Measurements from ENCODE around the gene UBE2G2.

Gene UBE2G2

DNA sequence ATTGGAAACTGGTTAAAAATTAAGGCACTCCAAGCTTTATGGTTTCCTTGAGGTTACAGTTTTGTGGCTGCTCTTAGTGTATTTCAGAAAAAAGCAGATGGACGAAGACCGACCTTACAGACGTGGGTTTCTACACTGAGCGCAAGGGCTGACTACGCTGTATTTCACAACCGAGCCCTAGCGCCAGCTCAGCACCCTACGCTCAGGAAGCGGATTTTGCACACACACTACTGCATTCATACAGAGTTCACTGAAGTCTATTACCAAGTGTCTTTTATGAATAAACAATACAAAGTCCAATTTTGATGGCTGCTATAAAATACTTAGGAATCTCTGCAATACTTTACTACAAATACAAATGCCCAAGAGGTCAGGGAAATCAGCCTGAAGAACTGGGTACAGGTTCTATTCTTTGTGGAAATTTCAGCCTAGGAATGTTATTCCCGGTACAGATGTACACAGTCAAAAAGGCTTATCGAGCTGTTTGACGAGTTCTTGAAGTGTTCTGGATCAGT is 48.1 kb upstream of the UBE2G2 start:
- DNase-seq (ENCODE audit: low read depth in 1 of 2, low spot score in 1 of 2), result peak; percentile 62 to 88
- no peaks in the 10 kb centered on the region for H3K27me3 ChIP-seq (ENCODE audit: insufficient read depth, poor library complexity, severe bottlenecking)
- no peak overlapping the region for H3K4me3 ChIP-seq (replicated peaks; ENCODE audit: insufficient read depth, low read length)
- peak overlapping the region; percentile 79 for H3K27ac ChIP-seq (replicated peaks)
- TF ChIP-seq, protein P1, sequence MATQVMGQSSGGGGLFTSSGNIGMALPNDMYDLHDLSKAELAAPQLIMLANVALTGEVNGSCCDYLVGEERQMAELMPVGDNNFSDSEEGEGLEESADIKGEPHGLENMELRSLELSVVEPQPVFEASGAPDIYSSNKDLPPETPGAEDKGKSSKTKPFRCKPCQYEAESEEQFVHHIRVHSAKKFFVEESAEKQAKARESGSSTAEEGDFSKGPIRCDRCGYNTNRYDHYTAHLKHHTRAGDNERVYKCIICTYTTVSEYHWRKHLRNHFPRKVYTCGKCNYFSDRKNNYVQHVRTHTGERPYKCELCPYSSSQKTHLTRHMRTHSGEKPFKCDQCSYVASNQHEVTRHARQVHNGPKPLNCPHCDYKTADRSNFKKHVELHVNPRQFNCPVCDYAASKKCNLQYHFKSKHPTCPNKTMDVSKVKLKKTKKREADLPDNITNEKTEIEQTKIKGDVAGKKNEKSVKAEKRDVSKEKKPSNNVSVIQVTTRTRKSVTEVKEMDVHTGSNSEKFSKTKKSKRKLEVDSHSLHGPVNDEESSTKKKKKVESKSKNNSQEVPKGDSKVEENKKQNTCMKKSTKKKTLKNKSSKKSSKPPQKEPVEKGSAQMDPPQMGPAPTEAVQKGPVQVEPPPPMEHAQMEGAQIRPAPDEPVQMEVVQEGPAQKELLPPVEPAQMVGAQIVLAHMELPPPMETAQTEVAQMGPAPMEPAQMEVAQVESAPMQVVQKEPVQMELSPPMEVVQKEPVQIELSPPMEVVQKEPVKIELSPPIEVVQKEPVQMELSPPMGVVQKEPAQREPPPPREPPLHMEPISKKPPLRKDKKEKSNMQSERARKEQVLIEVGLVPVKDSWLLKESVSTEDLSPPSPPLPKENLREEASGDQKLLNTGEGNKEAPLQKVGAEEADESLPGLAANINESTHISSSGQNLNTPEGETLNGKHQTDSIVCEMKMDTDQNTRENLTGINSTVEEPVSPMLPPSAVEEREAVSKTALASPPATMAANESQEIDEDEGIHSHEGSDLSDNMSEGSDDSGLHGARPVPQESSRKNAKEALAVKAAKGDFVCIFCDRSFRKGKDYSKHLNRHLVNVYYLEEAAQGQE (IDR thresholded peaks at IDR 0.05; ENCODE audit: insufficient replicate concordance, low read depth), result no peak
- TF ChIP-seq GABPA (IDR thresholded peaks at IDR 0.05; ENCODE audit: low read depth) (no peak), POLR2AphosphoS5 (IDR thresholded peaks at IDR 0.05; ENCODE audit: low read depth) (no peak; the same call in 1 of the 2 replicates), SPI1 (IDR thresholded peaks at IDR 0.05; ENCODE audit: borderline replicate concordance, low read depth) (no peak)
- TF ChIP-seq, protein P2, sequence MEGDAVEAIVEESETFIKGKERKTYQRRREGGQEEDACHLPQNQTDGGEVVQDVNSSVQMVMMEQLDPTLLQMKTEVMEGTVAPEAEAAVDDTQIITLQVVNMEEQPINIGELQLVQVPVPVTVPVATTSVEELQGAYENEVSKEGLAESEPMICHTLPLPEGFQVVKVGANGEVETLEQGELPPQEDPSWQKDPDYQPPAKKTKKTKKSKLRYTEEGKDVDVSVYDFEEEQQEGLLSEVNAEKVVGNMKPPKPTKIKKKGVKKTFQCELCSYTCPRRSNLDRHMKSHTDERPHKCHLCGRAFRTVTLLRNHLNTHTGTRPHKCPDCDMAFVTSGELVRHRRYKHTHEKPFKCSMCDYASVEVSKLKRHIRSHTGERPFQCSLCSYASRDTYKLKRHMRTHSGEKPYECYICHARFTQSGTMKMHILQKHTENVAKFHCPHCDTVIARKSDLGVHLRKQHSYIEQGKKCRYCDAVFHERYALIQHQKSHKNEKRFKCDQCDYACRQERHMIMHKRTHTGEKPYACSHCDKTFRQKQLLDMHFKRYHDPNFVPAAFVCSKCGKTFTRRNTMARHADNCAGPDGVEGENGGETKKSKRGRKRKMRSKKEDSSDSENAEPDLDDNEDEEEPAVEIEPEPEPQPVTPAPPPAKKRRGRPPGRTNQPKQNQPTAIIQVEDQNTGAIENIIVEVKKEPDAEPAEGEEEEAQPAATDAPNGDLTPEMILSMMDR (IDR thresholded peaks at IDR 0.05; ENCODE audit: insufficient read depth, low read length), result no peak

DNA sequence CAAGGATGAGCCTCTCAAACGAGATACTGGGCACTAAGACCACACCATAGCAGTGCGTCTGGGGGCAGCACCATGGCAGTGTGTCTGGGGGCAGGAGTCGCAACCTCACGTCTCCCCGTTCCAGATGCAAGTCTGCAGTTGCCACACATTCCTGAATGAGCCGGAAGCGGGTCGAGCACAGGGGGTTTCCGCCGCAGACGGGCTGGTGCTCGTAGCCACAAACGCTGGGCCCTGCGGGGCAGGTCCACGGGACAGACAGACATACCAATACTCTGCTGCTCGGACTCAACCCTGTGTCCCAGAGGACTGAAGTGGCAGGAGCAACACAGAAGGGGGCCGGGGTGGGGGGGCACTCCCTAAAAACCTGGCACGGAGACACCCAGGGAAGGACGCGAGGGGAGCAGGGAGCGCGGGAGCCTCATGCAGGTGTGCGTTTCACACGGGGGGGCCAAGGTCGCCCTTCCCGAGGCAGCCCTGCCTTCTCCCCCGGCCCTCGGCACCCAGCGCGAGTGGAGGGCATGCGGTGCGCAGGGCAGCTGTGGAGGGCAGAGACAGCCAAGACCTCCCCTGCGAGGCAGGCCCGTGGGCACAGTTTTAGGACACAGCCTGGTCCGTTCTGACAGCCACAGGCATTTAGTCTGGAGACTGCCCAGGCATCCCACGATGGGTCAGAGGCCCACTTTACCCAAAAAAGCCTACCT is 47.4 kb upstream of the UBE2G2 start:
- peak in 1 of 2 experiments; percentile 33 for DNase-seq (ENCODE audit: low read depth in 1 of 2, low spot score in 1 of 2)
- TF ChIP-seq SPI1 (IDR thresholded peaks at IDR 0.05; ENCODE audit: borderline replicate concordance, low read depth) (no peak), POLR2AphosphoS5 (IDR thresholded peaks at IDR 0.05; ENCODE audit: low read depth) (peak; percentile 53; the same call in 1 of the 2 replicates)
- Histone ChIP-seq H3K27me3 (ENCODE audit: insufficient read depth, poor library complexity, severe bottlenecking) (no peaks in the 10 kb centered on the region), H3K27ac (replicated peaks) (peak overlapping the region; percentile 79), H3K4me3 (replicated peaks; ENCODE audit: insufficient read depth, low read length) (no peak overlapping the region)

DNA sequence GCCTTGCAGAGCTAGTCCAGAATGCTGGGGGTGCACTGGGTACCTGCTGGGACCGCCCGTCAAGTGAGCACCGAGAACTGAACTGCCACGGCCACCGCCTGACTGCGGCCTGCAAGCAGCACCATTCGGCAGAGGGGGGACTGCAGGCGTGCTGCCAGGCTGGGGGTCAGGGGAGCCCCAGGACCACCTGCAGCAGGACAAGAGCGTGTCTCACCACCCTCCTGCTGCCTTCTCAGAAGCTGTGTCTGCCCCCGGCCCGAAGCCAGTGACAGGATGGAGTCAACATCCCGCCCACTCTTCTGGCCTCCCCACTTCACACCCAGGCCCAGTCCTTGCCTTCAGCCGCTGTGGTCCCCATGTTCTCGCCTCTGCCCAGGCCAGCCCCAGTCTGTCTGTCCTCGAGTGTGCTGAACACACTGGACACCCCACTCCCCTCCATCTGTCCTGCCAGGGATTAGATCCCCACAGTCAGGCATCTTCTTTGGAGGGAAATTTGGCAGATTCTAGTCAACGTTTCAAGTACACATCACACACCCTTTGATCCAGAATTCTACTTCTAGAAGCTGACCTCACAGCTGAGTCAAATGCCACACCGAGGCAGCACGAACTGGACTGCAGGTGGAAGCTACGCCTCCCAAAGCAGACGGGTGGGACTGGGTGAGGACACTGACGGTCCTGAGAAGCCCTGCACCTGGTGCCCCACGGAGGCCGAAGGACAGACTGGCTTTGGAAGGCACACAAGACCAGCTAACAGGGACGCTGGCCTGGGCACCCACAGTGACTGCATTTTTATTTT is 45.8 kb upstream of the UBE2G2 start:
- H3K27ac ChIP-seq (replicated peaks), result no peak overlapping the region; the same call in 1 of the 2 replicates
- TF ChIP-seq GABPA (IDR thresholded peaks at IDR 0.05; ENCODE audit: low read depth), result no peak
- peak; percentile 22; the same call in 1 of the 2 replicates for TF ChIP-seq POLR2AphosphoS5 (IDR thresholded peaks at IDR 0.05; ENCODE audit: low read depth)
- TF ChIP-seq, protein P2 (IDR thresholded peaks at IDR 0.05; ENCODE audit: insufficient read depth, low read length), result no peak

DNA sequence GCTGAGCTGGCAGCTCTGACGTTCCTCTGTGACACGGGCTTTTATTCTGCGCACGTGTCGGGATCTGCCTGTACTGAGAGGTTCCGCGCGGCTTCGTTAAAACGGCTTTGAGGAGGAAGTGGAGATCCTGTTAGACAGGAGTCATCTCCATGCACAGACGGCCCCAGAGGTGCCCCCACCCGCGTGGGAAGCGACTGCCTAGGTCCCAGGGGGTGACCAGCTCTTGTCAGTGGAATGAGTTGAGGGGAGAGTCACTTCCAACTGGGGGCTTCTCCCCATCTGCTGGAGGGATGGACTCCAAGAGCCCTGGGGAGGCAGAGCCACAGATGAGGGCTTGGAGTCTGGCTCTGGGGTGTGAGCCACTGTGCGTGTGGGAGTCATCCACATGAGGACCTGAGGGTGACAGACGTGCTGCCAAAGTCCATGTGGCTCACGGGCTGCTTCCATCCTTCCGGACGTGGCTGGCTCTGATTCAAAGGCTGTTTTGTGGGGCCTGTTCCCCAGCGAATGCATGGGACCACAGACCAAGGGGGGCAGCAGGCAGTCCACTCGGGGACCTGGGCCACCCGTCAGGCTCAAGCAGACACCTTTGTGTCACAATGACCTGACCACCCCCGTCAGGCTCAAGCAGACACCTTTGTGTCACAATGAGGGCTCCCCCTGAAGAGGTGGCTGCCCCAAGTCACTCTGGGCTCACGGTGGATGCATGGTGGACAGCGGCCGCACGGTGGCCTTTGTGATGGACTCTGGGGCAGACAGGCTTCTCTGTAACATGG is 45.1 kb upstream of the UBE2G2 start:
- DNase-seq (ENCODE audit: low read depth in 1 of 2, low spot score in 1 of 2), result peak; percentile 73 to 93
- Histone ChIP-seq H3K4me3 (replicated peaks; ENCODE audit: insufficient read depth, low read length) (no peak overlapping the region), H3K27ac (replicated peaks) (peak overlapping the region; percentile 81), H3K27me3 (ENCODE audit: insufficient read depth, poor library complexity, severe bottlenecking) (no peaks in the 10 kb centered on the region)
- peak; percentile 53 for TF ChIP-seq POLR2AphosphoS5 (IDR thresholded peaks at IDR 0.05; ENCODE audit: low read depth)
- TF ChIP-seq, protein P2 (IDR thresholded peaks at IDR 0.05; ENCODE audit: insufficient read depth, low read length), result no peak
- TF ChIP-seq SPI1 (IDR thresholded peaks at IDR 0.05; ENCODE audit: borderline replicate concordance, low read depth), result peak; percentile 91
- TF ChIP-seq, protein P1 (IDR thresholded peaks at IDR 0.05; ENCODE audit: insufficient replicate concordance, low read depth), result no peak
- no peak for TF ChIP-seq GABPA (IDR thresholded peaks at IDR 0.05; ENCODE audit: low read depth)

More for the DNA sequence above, 45.8 kb upstream of the UBE2G2 start:
- H3K27me3 ChIP-seq (ENCODE audit: insufficient read depth, poor library complexity, severe bottlenecking), result no peaks in the 10 kb centered on the region
- DNase-seq (ENCODE audit: low read depth in 1 of 2, low spot score in 1 of 2), result no peak
- H3K4me3 ChIP-seq (replicated peaks; ENCODE audit: insufficient read depth, low read length), result no peak overlapping the region
